Transverse colon (tissue), 4 donors: ENCODE results near the gene KIF14.
A peak's percentile ranks its signal among the peaks of the same experiment; 100 is the strongest.

ENCODE experiments used
- POLR2AphosphoS5 ChIP-seq, 3 donors: sonication (generic); formaldehyde crosslinking; IDR thresholded peaks; one replicate each; pipeline ENCODE4 v1.6.1; 2016; ENCODE audit warnings: antibody characterized with exemption in 3 of 3
- TF ChIP-seq, protein P1 (sequence below), 5 experiments: fragments of 200-600 bp in 3 of 5; fragments of 450-650 bp in 2 of 5; sonication (generic) in 3 of 5; IDR thresholded peaks; 1 replicate in 2 of 5; 2 replicates in 3 of 5; pipeline ENCODE4 v1.5.1; 2016 to 2017; ENCODE audit warnings: antibody characterized with exemption in 5 of 5, inconsistent platforms in 3 of 5, mild to moderate bottlenecking in 2 of 5, moderate library complexity in 1 of 5

DNA sequence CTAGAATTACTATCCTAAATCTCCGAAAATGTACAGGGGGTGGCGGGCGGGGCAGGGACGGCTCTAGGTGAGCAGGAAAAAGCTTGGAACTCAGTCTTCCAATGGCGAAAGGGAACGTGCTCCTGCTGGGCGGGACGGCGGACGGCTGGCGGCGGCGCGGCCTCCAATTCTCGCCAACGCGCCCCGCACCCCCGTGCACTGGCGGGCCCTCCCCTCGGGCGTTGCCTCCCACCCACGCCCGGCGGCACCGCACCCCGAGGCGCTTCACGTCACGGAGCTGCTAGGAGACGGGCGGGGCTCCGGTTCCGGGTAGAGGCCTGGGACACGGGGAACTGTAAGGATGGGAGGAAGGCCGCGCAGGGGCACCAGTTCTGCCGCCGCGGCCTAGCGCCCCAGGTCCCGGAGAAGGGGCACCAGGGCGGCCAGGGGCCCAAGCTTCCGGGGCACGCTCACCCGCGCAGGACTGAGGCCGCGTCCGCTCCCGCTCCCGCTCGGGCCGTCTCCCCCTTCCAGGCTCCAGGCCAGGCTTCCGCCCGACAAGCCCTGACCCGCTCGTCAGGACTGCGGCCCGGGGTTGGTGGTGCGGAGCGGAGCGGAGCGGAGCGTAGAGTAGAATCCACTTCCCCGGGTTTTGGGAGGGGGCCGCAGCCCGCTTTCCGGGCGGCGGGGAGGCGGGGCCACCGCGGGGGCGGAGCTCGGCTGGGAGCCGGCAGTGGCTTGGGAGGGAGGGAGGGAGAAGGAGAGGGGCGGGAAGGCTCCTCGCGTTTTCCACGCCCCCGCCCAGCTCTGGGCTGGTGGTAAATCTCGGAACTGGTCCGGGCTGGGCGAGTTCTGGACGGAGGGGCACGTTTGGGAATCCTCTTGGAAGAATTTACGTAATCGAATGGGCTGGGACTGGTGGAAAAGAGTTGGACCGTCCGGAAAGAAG, 49.0 kb upstream of the KIF14 start, which contains the start of gene DDX59:
- TF ChIP-seq, protein P1, sequence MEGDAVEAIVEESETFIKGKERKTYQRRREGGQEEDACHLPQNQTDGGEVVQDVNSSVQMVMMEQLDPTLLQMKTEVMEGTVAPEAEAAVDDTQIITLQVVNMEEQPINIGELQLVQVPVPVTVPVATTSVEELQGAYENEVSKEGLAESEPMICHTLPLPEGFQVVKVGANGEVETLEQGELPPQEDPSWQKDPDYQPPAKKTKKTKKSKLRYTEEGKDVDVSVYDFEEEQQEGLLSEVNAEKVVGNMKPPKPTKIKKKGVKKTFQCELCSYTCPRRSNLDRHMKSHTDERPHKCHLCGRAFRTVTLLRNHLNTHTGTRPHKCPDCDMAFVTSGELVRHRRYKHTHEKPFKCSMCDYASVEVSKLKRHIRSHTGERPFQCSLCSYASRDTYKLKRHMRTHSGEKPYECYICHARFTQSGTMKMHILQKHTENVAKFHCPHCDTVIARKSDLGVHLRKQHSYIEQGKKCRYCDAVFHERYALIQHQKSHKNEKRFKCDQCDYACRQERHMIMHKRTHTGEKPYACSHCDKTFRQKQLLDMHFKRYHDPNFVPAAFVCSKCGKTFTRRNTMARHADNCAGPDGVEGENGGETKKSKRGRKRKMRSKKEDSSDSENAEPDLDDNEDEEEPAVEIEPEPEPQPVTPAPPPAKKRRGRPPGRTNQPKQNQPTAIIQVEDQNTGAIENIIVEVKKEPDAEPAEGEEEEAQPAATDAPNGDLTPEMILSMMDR (IDR thresholded peaks at IDR 0.05) = no peak
- peak; percentile 89 to 97 (median 96) for TF ChIP-seq POLR2AphosphoS5 (IDR thresholded peaks at IDR 0.05)
